HL-60/S4 (cell line): ENCODE measurements around the gene LRRC36.
"Not testable (repeated sequence)": the region's sequence is repeated elsewhere in the genome, so short reads cannot be mapped to it uniquely, and the experiment has no call there.

Source experiments
- in situ Hi-C: fragments of 300-500 bp; cut with MboI; formaldehyde crosslinking; loops from 2 replicates; pipeline ENCODE4 v1.14.3; 2022; ENCODE audit warnings: low sequenced_read_pairs

Gene LRRC36

GRCh38 chr16:67399749-67400704 is 73.4 kb downstream of the LRRC36 start:
- in situ Hi-C loops = no loop called here

- in situ Hi-C loops = no loop called here
Observed at GRCh38 chr16:67400901-67401300, 74.3 kb downstream of the LRRC36 start.

GRCh38 chr16:67403976-67404555 is 77.5 kb downstream of the LRRC36 start:
- in situ Hi-C loops = no loop called here

- in situ Hi-C loops = no loop called here
Observed at GRCh38 chr16:67404740-67405226, 78.2 kb downstream of the LRRC36 start.

- in situ Hi-C loops = no loop called here
Observed at GRCh38 chr16:67405336-67405735, 78.7 kb downstream of the LRRC36 start.

GRCh38 chr16:67406111-67406971 is 79.7 kb downstream of the LRRC36 start:
- in situ Hi-C loops = no loop called here

- in situ Hi-C loops = no loop called here
Observed at GRCh38 chr16:67407176-67407787, 80.7 kb downstream of the LRRC36 start.

- in situ Hi-C loops = no loop called here
Observed at GRCh38 chr16:67407788-67408452, 81.3 kb downstream of the LRRC36 start.

- in situ Hi-C loops = no loop called here
Observed at GRCh38 chr16:67409631-67410030, 83.0 kb downstream of the LRRC36 start.

- in situ Hi-C loops = no loop called here
Observed at GRCh38 chr16:67411339-67411738, 84.7 kb downstream of the LRRC36 start.

- in situ Hi-C loops = no loop called here
Observed at GRCh38 chr16:67412294-67412693, 85.7 kb downstream of the LRRC36 start.

GRCh38 chr16:67413978-67414911 is 87.6 kb downstream of the LRRC36 start:
- in situ Hi-C loops = no loop called here

GRCh38 chr16:67415421-67415820 is 88.8 kb downstream of the LRRC36 start:
- in situ Hi-C loops = not testable (repeated sequence)

- in situ Hi-C loops = no loop called here
Observed at GRCh38 chr16:67415872-67416793, 89.5 kb downstream of the LRRC36 start, which contains the start of gene ZDHHC1. TSS of gene ZDHHC1 (minus strand) at chr16:67416477. CDS start at chr16:67407775, 8,702 bp downstream.

- in situ Hi-C loops = no loop called here
Observed at GRCh38 chr16:67417333-67418061, 90.9 kb downstream of the LRRC36 start.

GRCh38 chr16:67419502-67419901 is 92.9 kb downstream of the LRRC36 start:
- in situ Hi-C loops = no loop called here

GRCh38 chr16:67419931-67420330 is 93.3 kb downstream of the LRRC36 start:
- in situ Hi-C loops = no loop called here
